Sigmoid colon (tissue), 7 donors: ENCODE data around the gene TPT1. TPM values are rescaled to one million over a fixed set of nuclear protein-coding genes. Genes with fewer than 3 reads are reported as not detected.
"Not testable (repeated sequence)": the region's sequence is repeated elsewhere in the genome, so short reads cannot be mapped to it uniquely, and the experiment has no call there.

Experiments
- DNase-seq: peaks from one replicate; pipeline ENCODE4 v3.0.0-alpha.2; 2019
- H3K27ac ChIP-seq, 4 donors: fragments of 200-600 bp; sonication (generic); one replicate each; pipeline ENCODE4 v1.5.1; 2016 to 2019; ENCODE audit warnings: mild to moderate bottlenecking in 1 of 4
- H3K27me3 ChIP-seq, 3 donors: fragments of 200-600 bp; sonication (generic); one replicate each; pipeline ENCODE4 v1.5.1; 2019; ENCODE audit warnings: mild to moderate bottlenecking in 1 of 3
- H3K36me3 ChIP-seq, 4 donors: fragments of 200-600 bp; sonication (generic); one replicate each; pipeline ENCODE4 v1.5.1; 2016 to 2019
- H3K4me1 ChIP-seq, 4 donors: fragments of 200-600 bp; sonication (generic); one replicate each; pipeline ENCODE4 v1.5.1; 2017 to 2019
- H3K4me3 ChIP-seq, 4 donors: fragments of 200-600 bp; sonication (generic); one replicate each; pipeline ENCODE4 v1.5.1; 2017 to 2019; ENCODE audit warnings: mild to moderate bottlenecking in 2 of 4, moderate library complexity in 1 of 4
- H3K9me3 ChIP-seq, 4 donors: fragments of 200-600 bp in 3 of 4; sonication (generic) in 3 of 4; one replicate each; pipeline versions ENCODE4 v1.5.1 to v1.6.1; 2013 to 2019
- EP300 ChIP-seq, 4 donors: sonication (generic); formaldehyde crosslinking; IDR thresholded peaks; one replicate each; pipeline ENCODE4 v1.6.1; 2017; ENCODE audit warnings: antibody characterized with exemption in 4 of 4
- POLR2A ChIP-seq, 2 donors: fragments of 450-650 bp; IDR thresholded peaks; one replicate each; pipeline ENCODE4 v1.6.1; 2016; ENCODE audit warnings: antibody characterized with exemption in 2 of 2, mild to moderate bottlenecking in 2 of 2, moderate library complexity in 2 of 2
- POLR2AphosphoS5 ChIP-seq, 4 donors: sonication (generic); formaldehyde crosslinking; IDR thresholded peaks; one replicate each; pipeline ENCODE4 v1.6.1; 2017; ENCODE audit warnings: antibody characterized with exemption in 4 of 4
- WGBS, 2 donors: extraction: QIAGEN DNeasy Blood & Tissue Kit; methylation state at CpG; one replicate each; pipeline ENCODE4 v1.1.7; 2013; 5-methylcytosine and 5-hydroxymethylcytosine counted together
- intact Hi-C: fragments of 100-400 bp; cut with DNase I; formaldehyde crosslinking; loops from one replicate; pipeline ENCODE4 v1.15.1; 2023
- polyA plus RNA-seq, 3 donors: library from polyadenylated mRNA; stranded (reverse); fragments of 200-250 nt; gene quantifications; one replicate each; pipeline ENCODE4 v1.2.3, GENCODE V29; 2013
- total RNA-seq, 4 donors: library from RNA; depleted of rRNA; stranded (reverse); fragments of >200 nt; gene quantifications; one replicate each; pipeline ENCODE4 v1.1.0, GENCODE V29; 2016
- TF ChIP-seq, protein P1 (sequence below), 4 experiments: fragments of 450-650 bp in 3 of 4; fragments of 200-600 bp in 1 of 4; IDR thresholded peaks; one replicate each; pipeline ENCODE4 v1.5.1; 2016 to 2019; ENCODE audit warnings: antibody characterized with exemption in 4 of 4, mild to moderate bottlenecking in 3 of 4, moderate library complexity in 2 of 4
- donor health status: healthy with polysubstance abuse.
- donor health status: Bipolar disorder and iron deficiency.
- donor health status: healthy.

The TPT1 gene
- total and polyA plus RNA-seq, 7 donors, result 3,556 to 14,118 (median 5,645) TPM

DNA sequence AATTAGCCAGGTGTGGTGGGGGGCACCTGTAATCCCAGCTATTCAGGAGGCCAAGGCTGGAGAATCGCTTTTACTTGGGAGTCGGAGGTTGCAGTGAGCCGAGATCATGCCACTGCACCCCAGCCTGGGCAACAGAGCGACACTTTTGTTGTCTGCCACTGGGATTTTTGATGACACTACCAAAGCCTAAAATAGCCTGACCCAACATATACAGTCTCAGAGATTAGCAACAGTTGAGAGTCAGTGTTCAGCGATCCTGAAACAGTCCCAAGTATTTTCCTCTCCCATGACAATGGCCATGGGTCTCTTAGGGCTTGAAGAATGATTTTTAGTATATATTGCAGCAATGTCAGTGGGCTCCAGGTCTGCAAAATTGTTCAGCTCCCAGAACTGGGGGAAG is 44.3 kb upstream of the TPT1 start:
- H3K4me3 ChIP-seq, result no peak overlapping the region
- 98% methylated on average over 5 of the region's 5 CpGs for WGBS, 2 donors
- no peaks in the 10 kb centered on the region for H3K4me1 ChIP-seq
- no peak for DNase-seq
- TF ChIP-seq POLR2AphosphoS5 (IDR thresholded peaks at IDR 0.05), result no peak
- no peak for TF ChIP-seq POLR2A (IDR thresholded peaks at IDR 0.05)
- TF ChIP-seq, protein P1, sequence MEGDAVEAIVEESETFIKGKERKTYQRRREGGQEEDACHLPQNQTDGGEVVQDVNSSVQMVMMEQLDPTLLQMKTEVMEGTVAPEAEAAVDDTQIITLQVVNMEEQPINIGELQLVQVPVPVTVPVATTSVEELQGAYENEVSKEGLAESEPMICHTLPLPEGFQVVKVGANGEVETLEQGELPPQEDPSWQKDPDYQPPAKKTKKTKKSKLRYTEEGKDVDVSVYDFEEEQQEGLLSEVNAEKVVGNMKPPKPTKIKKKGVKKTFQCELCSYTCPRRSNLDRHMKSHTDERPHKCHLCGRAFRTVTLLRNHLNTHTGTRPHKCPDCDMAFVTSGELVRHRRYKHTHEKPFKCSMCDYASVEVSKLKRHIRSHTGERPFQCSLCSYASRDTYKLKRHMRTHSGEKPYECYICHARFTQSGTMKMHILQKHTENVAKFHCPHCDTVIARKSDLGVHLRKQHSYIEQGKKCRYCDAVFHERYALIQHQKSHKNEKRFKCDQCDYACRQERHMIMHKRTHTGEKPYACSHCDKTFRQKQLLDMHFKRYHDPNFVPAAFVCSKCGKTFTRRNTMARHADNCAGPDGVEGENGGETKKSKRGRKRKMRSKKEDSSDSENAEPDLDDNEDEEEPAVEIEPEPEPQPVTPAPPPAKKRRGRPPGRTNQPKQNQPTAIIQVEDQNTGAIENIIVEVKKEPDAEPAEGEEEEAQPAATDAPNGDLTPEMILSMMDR (IDR thresholded peaks at IDR 0.05), result no peak
- no peak for TF ChIP-seq EP300 (IDR thresholded peaks at IDR 0.05)
- H3K27me3 ChIP-seq, result no peaks in the 10 kb centered on the region
- peaks cover 0 to 23% (median 5%) of the 10 kb centered on the region in 4 donors for H3K36me3 ChIP-seq
- intact Hi-C loops, result no loop called here
- H3K9me3 ChIP-seq, result no peaks in the 10 kb centered on the region
- no peak overlapping the region for H3K27ac ChIP-seq

- H3K4me3 ChIP-seq, result no peak overlapping the region
- H3K36me3 ChIP-seq, result peaks cover 0 to 23% (median 5%) of the 10 kb centered on the region in 4 donors
- H3K4me1 ChIP-seq, result no peaks in the 10 kb centered on the region
- 57 to 84% methylated on average over 4 of the region's 4 CpGs for WGBS, 2 donors
- TF ChIP-seq POLR2AphosphoS5 (IDR thresholded peaks at IDR 0.05) (no peak), EP300 (IDR thresholded peaks at IDR 0.05) (no peak), POLR2A (IDR thresholded peaks at IDR 0.05) (no peak)
- TF ChIP-seq, protein P1 (IDR thresholded peaks at IDR 0.05), result no peak
- H3K9me3 ChIP-seq, result no peaks in the 10 kb centered on the region
- no peak for DNase-seq
- H3K27me3 ChIP-seq, result no peaks in the 10 kb centered on the region
- H3K27ac ChIP-seq, result no peak overlapping the region
- intact Hi-C loops, result no loop called here
Measured at GRCh38 chr13:45384474-45385174, 43.6 kb upstream of the TPT1 start.

- H3K4me3 ChIP-seq, intact Hi-C loops, H3K4me1 ChIP-seq, H3K27ac ChIP-seq, H3K27me3 ChIP-seq, H3K9me3 ChIP-seq: not testable (repeated sequence)
- 87 to 100% methylated on average over 4 to 8 of the region's 8 CpGs for WGBS, 2 donors
- peaks cover 0 to 23% (median 5%) of the 10 kb centered on the region in 4 donors for H3K36me3 ChIP-seq
- DNase-seq, result peak; percentile 42
Measured at GRCh38 chr13:45382739-45383138, 41.8 kb upstream of the TPT1 start.

DNA sequence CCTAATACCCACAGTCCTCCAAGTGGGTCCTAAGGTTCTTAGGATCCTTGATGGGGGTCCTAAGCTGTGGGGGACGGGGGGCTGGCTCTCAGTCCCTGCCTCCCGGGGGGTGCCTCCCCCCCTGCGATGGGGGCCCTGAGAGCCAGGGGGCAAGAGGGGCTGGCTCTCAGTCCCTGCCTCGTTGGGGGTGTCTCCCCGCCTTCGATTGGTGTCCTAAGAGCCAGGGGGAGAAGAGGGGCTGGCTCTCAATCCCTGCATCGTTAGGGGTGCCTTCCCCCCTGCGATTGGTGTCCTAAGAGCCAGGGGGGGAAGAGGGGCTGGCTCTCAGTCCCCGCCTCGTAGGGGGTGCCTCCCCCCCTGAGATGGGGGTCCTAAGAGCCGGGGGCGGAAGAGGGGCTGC is 40.2 kb upstream of the TPT1 start:
- H3K27me3 ChIP-seq, result no peaks in the 10 kb centered on the region
- DNase-seq, result peak; percentile 40
- peaks cover 0 to 19% (median 5%) of the 10 kb centered on the region in 4 donors for H3K36me3 ChIP-seq
- intact Hi-C loops, result no loop called here
- TF ChIP-seq POLR2A (IDR thresholded peaks at IDR 0.05) (no peak), EP300 (IDR thresholded peaks at IDR 0.05) (no peak), POLR2AphosphoS5 (IDR thresholded peaks at IDR 0.05) (no peak)
- TF ChIP-seq, protein P1 (IDR thresholded peaks at IDR 0.05), result no peak
- H3K4me1 ChIP-seq, result no peaks in the 10 kb centered on the region
- WGBS, 2 donors, result 92% methylated on average over 12 of the region's 12 CpGs; no CpG with 5 or more reads in 1 of the 2 donors
- no peak overlapping the region for H3K27ac ChIP-seq
- H3K4me3 ChIP-seq, result no peak overlapping the region
- no peaks in the 10 kb centered on the region for H3K9me3 ChIP-seq

DNA sequence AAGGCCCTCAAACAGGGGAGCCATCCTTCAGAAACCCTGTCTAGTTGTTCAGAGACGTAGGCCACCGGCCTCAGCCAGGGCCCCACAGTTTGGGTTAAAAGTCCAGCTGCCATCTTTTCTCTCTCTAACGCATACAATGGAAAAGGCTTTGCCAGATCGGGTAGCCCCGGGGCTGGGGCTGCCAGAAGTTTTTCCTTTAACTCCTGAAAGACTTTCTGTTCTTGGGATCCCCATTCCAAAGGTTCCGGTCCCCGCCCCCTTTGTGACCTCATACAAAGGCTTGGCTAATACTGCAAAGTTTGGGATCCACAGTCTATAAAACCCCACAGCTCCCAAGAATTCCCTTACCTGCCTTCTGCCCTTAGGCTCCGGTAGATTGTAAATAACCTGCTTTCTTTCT is 39.7 kb upstream of the TPT1 start:
- H3K27me3 ChIP-seq, intact Hi-C loops, H3K4me3 ChIP-seq, H3K27ac ChIP-seq, H3K4me1 ChIP-seq, H3K9me3 ChIP-seq: not testable (repeated sequence)
- peaks cover 0 to 18% (median 5%) of the 10 kb centered on the region in 4 donors for H3K36me3 ChIP-seq
- peak; percentile 56 for DNase-seq
- 83 to 88% methylated on average over 5 to 6 of the region's 8 CpGs for WGBS, 2 donors

- intact Hi-C loops, H3K4me1 ChIP-seq, H3K9me3 ChIP-seq, H3K27me3 ChIP-seq, H3K36me3 ChIP-seq, H3K4me3 ChIP-seq: not testable (repeated sequence)
- peak; percentile 52 for DNase-seq
- 93 to 95% methylated on average over 8 of the region's 10 CpGs for WGBS, 2 donors
- H3K27ac ChIP-seq, result peak overlapping the region in 1 of 4 donors; percentile 8
Measured at GRCh38 chr13:45379516-45379915, 38.5 kb upstream of the TPT1 start.

DNA sequence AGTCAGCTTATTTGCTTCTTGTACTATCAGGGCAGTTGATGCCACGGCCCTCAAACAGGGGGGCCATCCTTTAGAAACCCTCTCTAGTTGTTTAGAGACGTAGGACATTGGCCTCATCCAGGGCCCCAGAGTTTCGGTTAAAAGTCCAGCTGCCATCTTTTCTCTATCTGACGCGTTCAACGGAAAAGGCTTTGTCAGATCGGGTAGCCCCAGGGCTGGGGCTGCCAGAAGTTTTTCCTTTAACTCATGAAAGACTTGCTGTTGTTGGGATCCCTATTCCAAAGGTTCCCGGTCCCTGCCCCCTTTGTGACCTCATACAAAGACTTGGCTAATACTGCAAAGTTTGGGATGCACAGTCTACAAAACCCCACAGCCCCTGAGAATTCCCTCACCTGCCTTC is 37.8 kb upstream of the TPT1 start:
- peak; percentile 51 for DNase-seq
- H3K36me3 ChIP-seq, intact Hi-C loops, H3K27me3 ChIP-seq, H3K9me3 ChIP-seq, H3K4me1 ChIP-seq: not testable (repeated sequence)
- 93 to 95% methylated on average over 8 of the region's 8 CpGs for WGBS, 2 donors
- Histone ChIP-seq H3K4me3 (peak overlapping the region in 1 of 4 donors; percentile 13), H3K27ac (peak overlapping the region in 1 of 4 donors; percentile 8)

GRCh38 chr13:45377314-45377713 is 36.3 kb upstream of the TPT1 start:
- H3K27ac ChIP-seq, H3K9me3 ChIP-seq, H3K27me3 ChIP-seq, intact Hi-C loops, H3K4me1 ChIP-seq, H3K4me3 ChIP-seq, H3K36me3 ChIP-seq: not testable (repeated sequence)
- DNase-seq, result peak; percentile 32
- WGBS, 2 donors, result 88 to 91% methylated on average over 12 of the region's 12 CpGs

- H3K9me3 ChIP-seq, H3K36me3 ChIP-seq, H3K4me1 ChIP-seq, H3K4me3 ChIP-seq, H3K27me3 ChIP-seq, H3K27ac ChIP-seq, intact Hi-C loops: not testable (repeated sequence)
- WGBS, 2 donors, result 94 to 97% methylated on average over 8 of the region's 8 CpGs
- DNase-seq, result peak; percentile 40
Measured at GRCh38 chr13:45376651-45377050, 35.7 kb upstream of the TPT1 start.
